OCI-LY1 (cell line): ENCODE data around the gene TRPM3.

Experiments used
- H2AFZ ChIP-seq: fragments of 200-600 bp; sonication (generic), shearing (Covaris generic); 2 replicates; pipeline ENCODE4 v1.6.0; 2014; ENCODE audit warnings: antibody characterized with exemption, mild to moderate bottlenecking, low read length
- H3F3A ChIP-seq: fragments of 200-600 bp; sonication (generic), shearing (Covaris generic); 2 replicates; pipeline ENCODE4 v1.6.0; 2014; ENCODE audit warnings: mild to moderate bottlenecking, antibody characterized with exemption, low read length, moderate library complexity; ENCODE audit not compliant: insufficient read depth
- H3K27ac ChIP-seq: fragments of 200-600 bp; sonication (generic); 2 replicates; pipeline ENCODE4 v1.5.1; 2014; ENCODE audit warnings: low read length, mixed run types, mild to moderate bottlenecking, low read depth; ENCODE audit not compliant: poor library complexity, severe bottlenecking
- H3K27me3 ChIP-seq: fragments of 200-600 bp; sonication (generic); 2 replicates; pipeline ENCODE4 v1.6.0; 2014; ENCODE audit warnings: antibody characterized with exemption, mild to moderate bottlenecking, low read length, moderate library complexity; ENCODE audit not compliant: insufficient read depth
- H3K36me3 ChIP-seq: fragments of 200-600 bp; sonication (generic); 2 replicates; pipeline ENCODE4 v1.6.1; 2014; ENCODE audit warnings: mild to moderate bottlenecking, antibody characterized with exemption, low read length, moderate library complexity, mixed read lengths; ENCODE audit not compliant: insufficient read depth
- H3K4me1 ChIP-seq: fragments of 200-600 bp; sonication (generic); 2 replicates; pipeline ENCODE4 v1.5.1; 2014; ENCODE audit warnings: mild to moderate bottlenecking, low read length, moderate library complexity; ENCODE audit not compliant: insufficient read depth, severe bottlenecking
- H3K4me2 ChIP-seq: fragments of 200-600 bp; sonication (generic), shearing (Covaris generic); 2 replicates; pipeline ENCODE4 v1.6.1; 2014; ENCODE audit warnings: low read length
- H3K4me3 ChIP-seq: fragments of 200-600 bp; sonication (generic); 2 replicates; pipeline ENCODE4 v1.5.1; 2014; ENCODE audit warnings: low read length, low read depth, mild to moderate bottlenecking, mixed read lengths; ENCODE audit not compliant: poor library complexity, severe bottlenecking
- H3K79me2 ChIP-seq: fragments of 200-600 bp; shearing (Covaris generic); 2 replicates; pipeline ENCODE4 v1.6.1; 2016; ENCODE audit warnings: mixed run types, low read length, mixed read lengths; ENCODE audit not compliant: insufficient read depth
- H3K9ac ChIP-seq: fragments of 200-600 bp; sonication (generic), shearing (Covaris generic); 2 replicates; pipeline ENCODE4 v1.6.1; 2014; ENCODE audit warnings: mild to moderate bottlenecking, low read length, mixed read lengths
- H3K9me2 ChIP-seq: fragments of 200-600 bp; sonication (generic), shearing (Covaris generic); 2 replicates; pipeline ENCODE4 v1.6.1; 2014; ENCODE audit warnings: low read depth, mild to moderate bottlenecking, low read length, mixed read lengths
- H3K9me3 ChIP-seq: fragments of 200-600 bp; shearing (Covaris generic); 2 replicates; pipeline ENCODE4 v1.6.1; 2014; ENCODE audit warnings: low read length, mixed read lengths
- H4K20me1 ChIP-seq: fragments of 200-600 bp; sonication (generic), shearing (Covaris generic); 2 replicates; pipeline ENCODE4 v1.6.0; 2016; ENCODE audit warnings: mild to moderate bottlenecking, low read length; ENCODE audit not compliant: insufficient read depth
- EZH2 ChIP-seq: fragments of 200-600 bp; sonication (generic), shearing (Covaris generic); IDR thresholded peaks from 2 replicates; pipeline ENCODE4 v1.8.0; 2017; ENCODE audit warnings: borderline replicate concordance, mixed run types, mild to moderate bottlenecking, antibody characterized with exemption, low read length, moderate library complexity, mixed read lengths
- TF ChIP-seq, protein P1 (sequence below): fragments of 200-600 bp; sonication (generic), shearing (Covaris generic); IDR thresholded peaks from 2 replicates; pipeline ENCODE4 v1.5.1; 2017; ENCODE audit warnings: mild to moderate bottlenecking, antibody characterized with exemption, low read length, moderate library complexity, mixed read lengths

TRPM3 gene

DNA sequence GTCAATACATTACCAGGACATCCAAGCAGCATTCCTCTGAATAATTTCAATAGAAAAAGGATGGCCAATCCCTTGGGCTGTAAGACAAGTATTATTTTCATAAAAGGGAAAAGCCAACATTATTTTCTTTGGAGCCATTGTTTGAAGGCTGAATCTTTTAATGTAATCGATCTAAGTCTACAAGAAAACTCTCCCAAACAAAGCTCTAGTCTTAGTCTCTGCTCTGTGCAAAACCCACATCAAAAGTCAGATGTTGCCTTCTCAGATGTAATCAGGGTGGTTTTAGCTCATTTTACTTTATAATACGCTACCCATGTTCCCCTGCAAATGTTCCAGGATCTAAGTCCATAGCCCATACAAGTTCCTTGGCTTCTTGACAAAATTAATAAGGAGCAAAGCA, 325.6 kb downstream of the TRPM3 start:
- H3K79me2 ChIP-seq = no peaks in the 10 kb centered on the region
- no peaks in the 10 kb centered on the region for H3K9me3 ChIP-seq
- no peak overlapping the region for H3K9ac ChIP-seq
- no peaks in the 10 kb centered on the region for H3K4me1 ChIP-seq
- H3K4me2 ChIP-seq = no peak overlapping the region
- no peaks in the 10 kb centered on the region for H4K20me1 ChIP-seq
- H3K27me3 ChIP-seq = no peaks in the 10 kb centered on the region
- TF ChIP-seq, protein P1, sequence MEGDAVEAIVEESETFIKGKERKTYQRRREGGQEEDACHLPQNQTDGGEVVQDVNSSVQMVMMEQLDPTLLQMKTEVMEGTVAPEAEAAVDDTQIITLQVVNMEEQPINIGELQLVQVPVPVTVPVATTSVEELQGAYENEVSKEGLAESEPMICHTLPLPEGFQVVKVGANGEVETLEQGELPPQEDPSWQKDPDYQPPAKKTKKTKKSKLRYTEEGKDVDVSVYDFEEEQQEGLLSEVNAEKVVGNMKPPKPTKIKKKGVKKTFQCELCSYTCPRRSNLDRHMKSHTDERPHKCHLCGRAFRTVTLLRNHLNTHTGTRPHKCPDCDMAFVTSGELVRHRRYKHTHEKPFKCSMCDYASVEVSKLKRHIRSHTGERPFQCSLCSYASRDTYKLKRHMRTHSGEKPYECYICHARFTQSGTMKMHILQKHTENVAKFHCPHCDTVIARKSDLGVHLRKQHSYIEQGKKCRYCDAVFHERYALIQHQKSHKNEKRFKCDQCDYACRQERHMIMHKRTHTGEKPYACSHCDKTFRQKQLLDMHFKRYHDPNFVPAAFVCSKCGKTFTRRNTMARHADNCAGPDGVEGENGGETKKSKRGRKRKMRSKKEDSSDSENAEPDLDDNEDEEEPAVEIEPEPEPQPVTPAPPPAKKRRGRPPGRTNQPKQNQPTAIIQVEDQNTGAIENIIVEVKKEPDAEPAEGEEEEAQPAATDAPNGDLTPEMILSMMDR = no peak
- no peak for TF ChIP-seq EZH2
- H3K4me3 ChIP-seq = no peak overlapping the region
- H3K36me3 ChIP-seq = no peaks in the 10 kb centered on the region
- H3F3A ChIP-seq = no peaks in the 10 kb centered on the region
- H2AFZ ChIP-seq = no peak overlapping the region
- no peaks in the 10 kb centered on the region for H3K9me2 ChIP-seq
- H3K27ac ChIP-seq = no peak overlapping the region

DNA sequence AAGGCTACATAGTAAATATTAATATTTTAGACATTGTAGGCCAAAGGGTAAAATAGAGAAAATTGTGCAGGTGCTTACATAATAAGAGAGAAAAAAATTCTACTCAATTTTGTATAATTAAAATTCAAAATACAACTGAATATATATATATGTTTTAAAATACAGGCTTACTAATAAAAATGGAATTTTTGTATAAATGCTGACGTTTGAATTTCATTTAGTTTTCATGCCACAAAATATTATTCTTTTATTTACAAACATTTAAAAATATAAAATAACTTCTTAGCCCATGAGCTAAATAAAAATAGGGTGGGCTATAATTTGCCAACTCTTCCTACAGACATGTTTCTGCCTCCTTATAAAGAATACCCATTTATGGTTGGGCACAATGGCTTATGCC, 328.6 kb downstream of the TRPM3 start:
- Histone ChIP-seq H3K4me3 (no peak overlapping the region), H3F3A (no peaks in the 10 kb centered on the region), H2AFZ (no peak overlapping the region), H3K4me1 (no peaks in the 10 kb centered on the region), H3K9ac (no peak overlapping the region), H3K4me2 (no peak overlapping the region), H3K9me3 (no peaks in the 10 kb centered on the region), H3K79me2 (no peaks in the 10 kb centered on the region), H3K27me3 (no peaks in the 10 kb centered on the region), H3K9me2 (no peaks in the 10 kb centered on the region), H3K36me3 (no peaks in the 10 kb centered on the region), H3K27ac (no peak overlapping the region), H4K20me1 (no peaks in the 10 kb centered on the region)
- TF ChIP-seq, protein P1 = no peak
- TF ChIP-seq EZH2 = no peak

DNA sequence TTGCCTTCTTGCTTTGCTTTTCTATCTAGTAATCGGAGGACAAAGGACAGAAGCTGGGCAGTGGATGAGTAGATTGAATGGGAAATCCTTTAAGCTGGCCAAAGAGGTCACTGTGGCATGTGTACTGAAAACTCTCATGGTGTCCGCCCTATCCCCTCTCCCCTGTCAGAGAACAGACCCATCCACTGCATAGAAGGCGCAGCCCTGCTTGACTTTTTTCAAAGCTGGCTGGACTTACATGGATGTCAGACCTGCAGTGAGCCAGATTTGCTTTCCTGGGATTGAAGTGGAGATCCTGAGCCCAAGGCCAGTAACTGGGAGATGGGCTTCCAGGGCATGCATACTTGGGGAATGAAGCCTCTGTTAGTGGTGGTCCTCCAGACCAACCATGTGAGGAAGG, 329.5 kb downstream of the TRPM3 start:
- Histone ChIP-seq H4K20me1 (no peaks in the 10 kb centered on the region), H3K79me2 (no peaks in the 10 kb centered on the region), H2AFZ (no peak overlapping the region), H3K4me3 (no peak overlapping the region), H3K27ac (no peak overlapping the region), H3K4me2 (no peak overlapping the region), H3K36me3 (no peaks in the 10 kb centered on the region), H3K9ac (no peak overlapping the region), H3K4me1 (no peaks in the 10 kb centered on the region), H3K9me2 (no peaks in the 10 kb centered on the region), H3K27me3 (no peaks in the 10 kb centered on the region), H3K9me3 (no peaks in the 10 kb centered on the region), H3F3A (no peaks in the 10 kb centered on the region)
- TF ChIP-seq EZH2 = no peak
- TF ChIP-seq, protein P1 = no peak
